GM18519 (cell line): ENCODE measurements around the gene PGM5.

Experiments used
- ATAC-seq: cut with Tn5 transposase; IDR thresholded peaks from one replicate; pipeline ENCODE4 v1.9.1; 2021; ENCODE audit warnings: mild to moderate bottlenecking, moderate library complexity; ENCODE audit not compliant: unreplicated experiment, low FRiP score

Gene PGM5

GRCh38 chr9:68493541-68493940 lies 137.1 kb downstream of the PGM5 start:
- no peak for ATAC-seq

- ATAC-seq, result no peak
Measured at GRCh38 chr9:68493958-68494577, 137.7 kb downstream of the PGM5 start.

- no peak for ATAC-seq
Measured at GRCh38 chr9:68495247-68495646, 138.8 kb downstream of the PGM5 start.

- no peak for ATAC-seq
Measured at GRCh38 chr9:68496356-68496755, 139.9 kb downstream of the PGM5 start.

- no peak for ATAC-seq
Measured at GRCh38 chr9:68497629-68498028, 141.2 kb downstream of the PGM5 start.

- no peak for ATAC-seq
Measured at GRCh38 chr9:68498816-68499215, 142.4 kb downstream of the PGM5 start.

GRCh38 chr9:68500457-68501381 lies 144.3 kb downstream of the PGM5 start:
- no peak for ATAC-seq

- no peak for ATAC-seq
Measured at GRCh38 chr9:68502279-68502678, 145.9 kb downstream of the PGM5 start.

GRCh38 chr9:68505681-68506409 lies 149.4 kb downstream of the PGM5 start:
- ATAC-seq, result no peak

- no peak for ATAC-seq
Measured at GRCh38 chr9:68506551-68506950, 150.1 kb downstream of the PGM5 start.

GRCh38 chr9:68507130-68507805 lies 150.9 kb downstream of the PGM5 start:
- ATAC-seq, result no peak

GRCh38 chr9:68507806-68508145 lies 151.4 kb downstream of the PGM5 start:
- no peak for ATAC-seq

GRCh38 chr9:68508547-68508946 lies 152.1 kb downstream of the PGM5 start:
- no peak for ATAC-seq

- ATAC-seq, result no peak
Measured at GRCh38 chr9:68509689-68510088, 153.3 kb downstream of the PGM5 start.

GRCh38 chr9:68513385-68513784 lies 157.0 kb downstream of the PGM5 start:
- no peak for ATAC-seq

- ATAC-seq, result no peak
Measured at GRCh38 chr9:68513981-68514380, 157.6 kb downstream of the PGM5 start.

GRCh38 chr9:68515326-68516017 lies 159.1 kb downstream of the PGM5 start:
- ATAC-seq, result no peak

GRCh38 chr9:68522131-68522530 lies 165.7 kb downstream of the PGM5 start:
- no peak for ATAC-seq

- no peak for ATAC-seq
Measured at GRCh38 chr9:68522954-68523353, 166.5 kb downstream of the PGM5 start.

- ATAC-seq, result no peak
Measured at GRCh38 chr9:68523367-68523936, 167.0 kb downstream of the PGM5 start.
